ENCODE results near the gene NEK7. TPM values are rescaled to one million over a fixed set of nuclear protein-coding genes. Genes with fewer than 3 reads are reported as not detected.
"Not testable (repeated sequence)": the region's sequence is repeated elsewhere in the genome, so short reads cannot be mapped to it uniquely, and the experiment has no call there.

The NEK7 gene
- total and polyA plus RNA-seq, 9 donors: 25.0 to 87.0 (median 61.3) TPM

DNA sequence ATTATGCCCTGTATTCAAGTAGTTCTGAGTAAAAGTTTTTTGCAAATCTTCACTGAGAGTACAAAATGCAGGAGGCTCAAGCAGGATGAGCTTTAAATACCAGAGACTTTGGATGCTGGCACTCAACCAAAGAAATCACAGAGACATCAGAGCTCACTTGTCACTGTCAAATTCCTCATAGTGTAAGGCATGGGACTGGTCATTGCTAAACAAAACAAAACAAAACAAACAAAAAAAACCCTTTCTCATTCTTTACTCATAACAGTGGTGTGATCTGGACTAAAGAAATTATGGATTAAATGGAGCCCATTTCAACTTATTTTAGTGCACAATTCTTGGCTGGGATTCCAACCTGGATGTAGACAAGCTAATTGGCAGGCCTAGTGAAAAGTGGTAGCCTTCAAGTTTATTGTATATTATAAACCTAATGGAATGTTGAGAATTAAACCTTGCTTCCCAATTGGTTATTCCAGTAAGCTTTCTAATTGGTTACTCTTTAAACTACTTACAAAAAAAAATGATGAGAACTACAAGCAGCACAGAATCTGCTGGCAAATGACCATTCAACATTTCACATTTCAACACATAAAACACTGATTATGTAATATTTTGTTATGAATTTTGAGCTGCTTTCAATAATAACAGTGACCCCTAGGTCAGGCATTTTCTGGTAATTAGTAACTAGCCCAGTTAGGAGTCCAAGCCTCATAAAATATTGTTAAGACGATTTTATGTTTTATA, 30.6 kb upstream of the NEK7 start:
- WGBS, 3 donors: 7 to 9% (median 7%) methylated on average over 1 of the region's 1 CpG
- peaks cover 2% of the 10 kb centered on the region for H3K4me1 ChIP-seq (ENCODE audit: insufficient read depth)
- no peaks in the 10 kb centered on the region for H3K27me3 ChIP-seq
- no peak overlapping the region for H3K27ac ChIP-seq
- TF ChIP-seq POLR2A (IDR thresholded peaks at IDR 0.05): no peak
- TF ChIP-seq EP300 (IDR thresholded peaks at IDR 0.05): no peak
- TF ChIP-seq, protein P1, sequence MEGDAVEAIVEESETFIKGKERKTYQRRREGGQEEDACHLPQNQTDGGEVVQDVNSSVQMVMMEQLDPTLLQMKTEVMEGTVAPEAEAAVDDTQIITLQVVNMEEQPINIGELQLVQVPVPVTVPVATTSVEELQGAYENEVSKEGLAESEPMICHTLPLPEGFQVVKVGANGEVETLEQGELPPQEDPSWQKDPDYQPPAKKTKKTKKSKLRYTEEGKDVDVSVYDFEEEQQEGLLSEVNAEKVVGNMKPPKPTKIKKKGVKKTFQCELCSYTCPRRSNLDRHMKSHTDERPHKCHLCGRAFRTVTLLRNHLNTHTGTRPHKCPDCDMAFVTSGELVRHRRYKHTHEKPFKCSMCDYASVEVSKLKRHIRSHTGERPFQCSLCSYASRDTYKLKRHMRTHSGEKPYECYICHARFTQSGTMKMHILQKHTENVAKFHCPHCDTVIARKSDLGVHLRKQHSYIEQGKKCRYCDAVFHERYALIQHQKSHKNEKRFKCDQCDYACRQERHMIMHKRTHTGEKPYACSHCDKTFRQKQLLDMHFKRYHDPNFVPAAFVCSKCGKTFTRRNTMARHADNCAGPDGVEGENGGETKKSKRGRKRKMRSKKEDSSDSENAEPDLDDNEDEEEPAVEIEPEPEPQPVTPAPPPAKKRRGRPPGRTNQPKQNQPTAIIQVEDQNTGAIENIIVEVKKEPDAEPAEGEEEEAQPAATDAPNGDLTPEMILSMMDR (IDR thresholded peaks at IDR 0.05): no peak
- no peak overlapping the region for H3K4me3 ChIP-seq
- H3K36me3 ChIP-seq: no peaks in the 10 kb centered on the region
- no peak for DNase-seq
- no peaks in the 10 kb centered on the region for H3K9me3 ChIP-seq
- intact Hi-C loops (cut with DNase I): no loop called here

DNA sequence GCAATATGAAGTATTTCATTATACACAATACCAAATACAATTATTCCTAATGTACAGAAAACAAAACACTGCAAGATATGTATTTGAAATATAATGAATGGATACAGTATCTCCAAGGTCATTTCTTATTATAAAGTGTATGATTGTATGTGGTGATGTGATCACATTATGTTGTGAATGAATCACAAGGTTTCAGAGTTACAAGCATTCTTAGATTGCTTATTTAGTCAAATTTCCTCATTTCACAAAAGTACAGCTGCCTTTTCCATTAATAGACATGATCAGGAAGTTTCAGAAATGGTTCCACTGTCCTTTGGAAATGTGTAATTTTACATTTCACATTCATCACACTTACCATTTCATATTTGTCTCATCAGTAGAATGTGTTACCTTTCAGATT, 28.3 kb upstream of the NEK7 start:
- H3K9me3 ChIP-seq: no peaks in the 10 kb centered on the region
- TF ChIP-seq, protein P1 (IDR thresholded peaks at IDR 0.05): no peak
- no peak for TF ChIP-seq POLR2A (IDR thresholded peaks at IDR 0.05)
- intact Hi-C loops (cut with DNase I): no loop called here

DNA sequence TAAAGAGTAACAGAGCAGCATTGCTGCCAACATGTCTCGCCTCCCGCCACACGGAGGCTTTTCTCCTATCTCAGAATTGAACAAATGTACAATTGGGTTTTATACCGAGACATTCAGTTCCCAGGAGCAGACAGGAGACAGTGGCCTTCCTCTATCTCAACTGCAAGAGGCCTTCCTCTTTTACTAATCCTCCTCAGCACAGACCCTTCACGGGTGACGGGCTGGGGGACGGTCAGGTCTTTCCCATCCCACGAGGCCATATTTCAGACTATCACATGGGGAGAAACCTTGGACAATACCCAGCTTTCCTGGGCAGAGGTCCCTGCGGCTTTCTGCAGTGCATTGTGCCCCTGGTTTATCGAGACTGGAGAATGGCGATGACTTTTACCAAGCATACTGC, 26.7 kb upstream of the NEK7 start:
- intact Hi-C loops (cut with DNase I); DNase-seq; H3K9me3 ChIP-seq; H3K4me3 ChIP-seq; H3K27ac ChIP-seq; H3K36me3 ChIP-seq; H3K4me1 ChIP-seq (ENCODE audit: insufficient read depth); H3K27me3 ChIP-seq: not testable (repeated sequence)
- WGBS, 3 donors: 82 to 92% (median 88%) methylated on average over 11 of the region's 11 CpGs

More for the DNA sequence above, 28.3 kb upstream of the NEK7 start:
- no peaks in the 10 kb centered on the region for H3K27me3 ChIP-seq
- no peak for DNase-seq
- no peak overlapping the region for H3K27ac ChIP-seq
- H3K4me3 ChIP-seq: no peak overlapping the region
- no peaks in the 10 kb centered on the region for H3K36me3 ChIP-seq
- H3K4me1 ChIP-seq (ENCODE audit: insufficient read depth): no peaks in the 10 kb centered on the region

DNA sequence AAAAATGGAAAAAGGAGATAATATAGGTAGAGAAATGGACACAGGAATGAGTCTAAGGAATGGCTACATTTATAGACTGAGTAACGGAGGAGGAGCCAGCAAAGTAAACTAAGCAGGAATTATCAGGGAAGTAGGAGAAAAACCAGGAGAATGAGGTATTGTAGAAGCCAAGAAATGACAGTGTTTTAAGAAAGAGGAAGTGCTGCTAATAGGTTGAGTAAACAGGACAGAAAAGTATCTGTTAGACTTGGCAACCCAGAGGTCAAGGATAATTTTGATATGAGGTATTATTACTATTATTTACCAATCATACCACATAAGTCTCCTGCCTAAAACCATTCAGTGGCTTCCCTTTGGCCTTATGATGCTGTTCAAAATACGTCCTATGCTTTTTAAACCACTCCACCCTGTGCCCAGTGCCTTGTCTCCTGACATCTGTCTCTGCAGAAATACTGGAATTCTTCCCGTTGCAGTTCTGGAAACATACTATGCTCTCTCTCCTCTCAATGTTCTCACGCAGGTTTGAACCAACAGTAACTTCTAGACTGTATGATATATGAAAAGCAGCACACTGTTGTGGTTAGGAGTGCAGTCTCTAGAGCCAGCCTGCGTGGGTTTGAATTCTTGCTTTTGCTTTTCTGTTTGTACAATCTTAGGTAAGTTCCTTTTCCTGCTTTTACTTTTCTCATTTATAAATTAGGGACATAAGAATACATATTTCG, 24.6 kb upstream of the NEK7 start:
- intact Hi-C loops (cut with DNase I): no loop called here
- no peak for TF ChIP-seq EP300 (IDR thresholded peaks at IDR 0.05)
- TF ChIP-seq, protein P1 (IDR thresholded peaks at IDR 0.05): no peak
- TF ChIP-seq POLR2A (IDR thresholded peaks at IDR 0.05): no peak
- WGBS, 3 donors: 65 to 79% (median 71%) methylated on average over 6 of the region's 6 CpGs
- H3K4me3 ChIP-seq: no peak overlapping the region
- H3K36me3 ChIP-seq: no peaks in the 10 kb centered on the region
- H3K9me3 ChIP-seq: no peaks in the 10 kb centered on the region
- no peaks in the 10 kb centered on the region for H3K27me3 ChIP-seq
- no peaks in the 10 kb centered on the region for H3K4me1 ChIP-seq (ENCODE audit: insufficient read depth)
- no peak for DNase-seq
- H3K27ac ChIP-seq: no peak overlapping the region

DNA sequence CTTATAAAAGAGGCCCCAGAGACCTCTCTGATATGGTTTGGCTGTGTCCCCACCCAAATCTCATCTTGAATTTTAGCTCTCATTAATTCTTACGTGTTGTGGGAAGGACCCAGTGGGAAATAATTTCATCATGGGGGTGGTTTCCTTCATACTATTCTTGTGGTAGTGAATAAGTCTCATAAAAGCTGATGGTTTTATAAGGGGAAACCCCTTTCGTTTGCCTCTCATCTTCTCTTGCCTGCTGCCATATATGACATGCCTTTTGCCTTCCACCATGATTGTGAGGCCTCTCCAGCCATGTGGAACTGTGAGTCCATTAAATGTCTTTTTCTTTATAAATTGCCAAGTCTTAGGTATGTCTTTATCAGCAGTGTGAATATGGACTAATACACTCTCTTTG, 22.5 kb upstream of the NEK7 start:
- no peak for DNase-seq
- intact Hi-C loops (cut with DNase I): no loop called here
- Histone ChIP-seq H3K9me3 (no peaks in the 10 kb centered on the region), H3K27me3 (no peaks in the 10 kb centered on the region), H3K36me3 (no peaks in the 10 kb centered on the region), H3K4me3 (no peak overlapping the region), H3K27ac (no peak overlapping the region), H3K4me1 (ENCODE audit: insufficient read depth) (no peaks in the 10 kb centered on the region)
- 88 to 95% (median 94%) methylated on average over 2 of the region's 2 CpGs for WGBS, 3 donors
- TF ChIP-seq EP300 (IDR thresholded peaks at IDR 0.05) (no peak), POLR2A (IDR thresholded peaks at IDR 0.05) (no peak)

Measured in ovary (tissue), 9 donors.